PC-9 (cell line): ENCODE measurements around the gene TMEM121B.

Experiments
- CTCF ChIP-seq: fragments of 200-600 bp; sonication (generic); conservative IDR thresholded peaks from 2 replicates; pipeline ENCODE4 v1.6.1; 2017; ENCODE audit warnings: mixed run types, antibody characterized with exemption, mild to moderate bottlenecking, moderate library complexity
- EZH2 ChIP-seq: fragments of 200-600 bp; sonication (generic); IDR thresholded peaks from 2 replicates; pipeline ENCODE4 v1.8.0; 2017; ENCODE audit warnings: antibody characterized with exemption, low read depth

- no peak for TF ChIP-seq CTCF
- no peak for TF ChIP-seq EZH2
Measured at GRCh38 chr22:17140826-17141766, 19.9 kb upstream of the TMEM121B start.
